DND-41 (cell line): ENCODE measurements around the gene ATP8A2.

Experiments used
- EZH2 ChIP-seq: IDR thresholded peaks from 3 replicates; pipeline ENCODE4 v1.6.1; 2012; ENCODE audit warnings: borderline replicate concordance, low read depth, mild to moderate bottlenecking, moderate library complexity, low read length, inconsistent platforms; ENCODE audit not compliant: severe bottlenecking
- TF ChIP-seq, protein P1 (sequence below): IDR thresholded peaks from 2 replicates; pipeline ENCODE4 v1.5.1; 2012; ENCODE audit warnings: borderline replicate concordance, low read length, moderate library complexity, mild to moderate bottlenecking; ENCODE audit not compliant: poor library complexity, severe bottlenecking; ENCODE audit errors: extremely low read depth

DNA sequence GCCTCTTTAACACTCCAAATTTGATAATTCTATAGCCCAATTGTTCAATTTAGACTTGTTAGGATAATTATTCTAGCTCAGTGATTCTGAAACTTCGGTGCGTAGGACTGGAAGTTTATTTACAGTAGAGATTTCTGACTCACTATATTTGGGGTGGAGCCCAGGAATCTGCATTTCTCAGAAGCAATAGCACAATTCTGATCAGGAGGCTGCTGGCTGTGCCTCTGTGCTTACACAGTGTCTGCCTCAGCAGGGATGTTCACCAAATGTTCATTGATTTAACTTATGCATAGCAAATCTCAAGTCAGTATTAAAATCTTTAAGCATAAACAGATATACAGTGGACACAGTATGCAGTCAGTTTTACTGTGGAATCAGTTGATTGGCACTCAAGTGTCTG is 45.8 kb downstream of the ATP8A2 start:
- TF ChIP-seq, protein P1, sequence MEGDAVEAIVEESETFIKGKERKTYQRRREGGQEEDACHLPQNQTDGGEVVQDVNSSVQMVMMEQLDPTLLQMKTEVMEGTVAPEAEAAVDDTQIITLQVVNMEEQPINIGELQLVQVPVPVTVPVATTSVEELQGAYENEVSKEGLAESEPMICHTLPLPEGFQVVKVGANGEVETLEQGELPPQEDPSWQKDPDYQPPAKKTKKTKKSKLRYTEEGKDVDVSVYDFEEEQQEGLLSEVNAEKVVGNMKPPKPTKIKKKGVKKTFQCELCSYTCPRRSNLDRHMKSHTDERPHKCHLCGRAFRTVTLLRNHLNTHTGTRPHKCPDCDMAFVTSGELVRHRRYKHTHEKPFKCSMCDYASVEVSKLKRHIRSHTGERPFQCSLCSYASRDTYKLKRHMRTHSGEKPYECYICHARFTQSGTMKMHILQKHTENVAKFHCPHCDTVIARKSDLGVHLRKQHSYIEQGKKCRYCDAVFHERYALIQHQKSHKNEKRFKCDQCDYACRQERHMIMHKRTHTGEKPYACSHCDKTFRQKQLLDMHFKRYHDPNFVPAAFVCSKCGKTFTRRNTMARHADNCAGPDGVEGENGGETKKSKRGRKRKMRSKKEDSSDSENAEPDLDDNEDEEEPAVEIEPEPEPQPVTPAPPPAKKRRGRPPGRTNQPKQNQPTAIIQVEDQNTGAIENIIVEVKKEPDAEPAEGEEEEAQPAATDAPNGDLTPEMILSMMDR = no peak
- no peak for TF ChIP-seq EZH2
